HepG2 (cell line): ENCODE data around the gene DOHH. TPM values are rescaled to one million over a fixed set of nuclear protein-coding genes. Genes with fewer than 3 reads are reported as not detected.

Experiments used
- ATAC-seq: fragments of 200-7000 bp; cut with Tn5 transposase; 3 replicates; pipeline ENCODE4 v1.9.1; 2020; ENCODE audit warnings: mild to moderate bottlenecking, moderate library complexity
- BruUV-seq: library from RNA; stranded (reverse); fragments of 400-500 nt; replicated peaks from 2 replicates; lab custom pipeline; 2021; lab: Mats Ljungman, UMichigan
- CTCF ChIA-PET: fragments of 300-600 bp; formaldehyde crosslinking; extraction: SDS; loops from one replicate; lab custom pipeline; 2021; ENCODE audit warnings: low total read pairs, inconsistent platforms, low intra/inter-chr PET ratio; lab: Yijun Ruan, JAX
- POLR2A ChIA-PET: fragments of 350-600 bp; sonication (Branson Sonifier 250); formaldehyde crosslinking; loops from one replicate; lab custom pipeline; 2020; ENCODE audit warnings: antibody characterized with exemption, inconsistent platforms; lab: Yijun Ruan, JAX
- DNase-seq: peaks from one replicate; pipeline ENCODE4 v3.0.0-alpha.2; 2015; ENCODE audit warnings: low spot score
- FAIRE-seq: peaks from 3 replicates; lab custom pipeline; 2011; peaks lifted over from hg19 to GRCh38; lab: Jason Lieb, UNC
- H2AFZ ChIP-seq: one replicate; pipeline ENCODE4 v1.6.1; 2011; ENCODE audit warnings: low read length, inconsistent platforms
- H3K27ac ChIP-seq: fragments of 300-600 bp; 3 replicates; pipeline ENCODE4 v1.8.0; 2011; ENCODE audit warnings: mixed run types, mild to moderate bottlenecking, mixed read lengths, low read length, inconsistent platforms; ENCODE audit not compliant: insufficient read depth; ENCODE audit errors: extremely low read length
- H3K27me3 ChIP-seq, 2 experiments: fragments of 200-600 bp in 1 of 2; 2 replicates in 1 of 2; 3 replicates in 1 of 2; pipeline versions ENCODE4 v1.6.0 to v1.8.0; 2011; ENCODE audit warnings: low read length in 2 of 2, mild to moderate bottlenecking in 2 of 2, moderate library complexity in 2 of 2, inconsistent platforms in 1 of 2; ENCODE audit not compliant: insufficient read depth in 2 of 2, control insufficient read depth in 1 of 2
- H3K36me3 ChIP-seq, 2 experiments: fragments of 200-600 bp in 1 of 2; replicated peaks in 1 of 2; 2 replicates in 1 of 2; 3 replicates in 1 of 2; pipeline versions ENCODE4 v1.5.1 to v1.8.0; 2011; ENCODE audit warnings: low read length in 2 of 2, inconsistent platforms in 1 of 2; ENCODE audit not compliant: insufficient read depth in 2 of 2, control insufficient read depth in 1 of 2
- H3K4me1 ChIP-seq: 2 replicates; pipeline ENCODE4 v1.5.1; 2012; ENCODE audit warnings: low read length, inconsistent platforms; ENCODE audit not compliant: insufficient read depth
- H3K4me2 ChIP-seq: 2 replicates; pipeline ENCODE4 v1.6.0; 2011; ENCODE audit warnings: low read depth, low read length, inconsistent platforms
- H3K4me3 ChIP-seq, 3 experiments: fragments of 200-600 bp in 1 of 3; sonication (generic), shearing (Covaris generic) in 1 of 3; replicated peaks in 1 of 3; 2 replicates each; pipeline ENCODE4 v1.5.1; 2011 to 2016; ENCODE audit warnings: low read length in 3 of 3, inconsistent platforms in 2 of 3, low read depth in 2 of 3, mild to moderate bottlenecking in 2 of 3, control low read depth in 1 of 3, mixed read lengths in 1 of 3; ENCODE audit not compliant: insufficient read depth in 1 of 3
- H3K79me2 ChIP-seq: one replicate; pipeline ENCODE4 v1.6.1; 2011; ENCODE audit warnings: low read length, inconsistent platforms; ENCODE audit not compliant: insufficient read depth
- H3K9ac ChIP-seq: 2 replicates; pipeline ENCODE4 v1.6.0; 2011; ENCODE audit warnings: mild to moderate bottlenecking, low read depth, low read length, inconsistent platforms; ENCODE audit not compliant: insufficient read depth
- H3K9me3 ChIP-seq: 2 replicates; pipeline ENCODE4 v1.5.1; 2012; ENCODE audit warnings: mild to moderate bottlenecking, low read length
- H4K20me1 ChIP-seq: 2 replicates; pipeline ENCODE4 v1.6.0; 2011; ENCODE audit warnings: inconsistent platforms, mild to moderate bottlenecking, low read length, moderate library complexity; ENCODE audit not compliant: insufficient read depth
- ARNTL ChIP-seq: sonication (generic); formaldehyde crosslinking; IDR thresholded peaks from 2 replicates; pipeline ENCODE4 v1.4.0; 2020; ENCODE audit warnings: mild to moderate bottlenecking, missing genetic modification reagents
- ATF7-NPFF ChIP-seq: sonication (generic); formaldehyde crosslinking; IDR thresholded peaks from 2 replicates; pipeline ENCODE4 v1.8.1; 2023; ENCODE audit warnings: mild to moderate bottlenecking, low read depth, missing genetic modification reagents, moderate library complexity
- EEA1 ChIP-seq: sonication (generic); formaldehyde crosslinking; IDR thresholded peaks from 2 replicates; pipeline ENCODE4 v1.5.1; 2020; ENCODE audit warnings: mild to moderate bottlenecking, missing genetic modification reagents, borderline replicate concordance
- FOXP1 ChIP-seq, 2 experiments: fragments of 450-650 bp in 1 of 2; IDR thresholded peaks; 2 replicates each; pipeline ENCODE4 v1.6.1; 2017 to 2018; ENCODE audit warnings: antibody characterized with exemption in 1 of 2
- HNRNPL ChIP-seq: fragments of 200-400 bp; formaldehyde crosslinking; IDR thresholded peaks from 2 replicates; pipeline ENCODE4 v1.6.1; 2017; ENCODE audit warnings: mild to moderate bottlenecking, low read depth, low read length
- NFKBIZ ChIP-seq: IDR thresholded peaks from 2 replicates; pipeline ENCODE4 v1.6.1; 2018; ENCODE audit warnings: missing genetic modification reagents, missing compliant biosample characterization
- POLR2AphosphoS2 ChIP-seq: IDR thresholded peaks from 2 replicates; pipeline ENCODE4 v1.6.1; 2011; ENCODE audit warnings: low read depth, low read length, improper control_type of control experiment
- REL ChIP-seq: sonication (generic); formaldehyde crosslinking; conservative IDR thresholded peaks from 2 replicates; pipeline ENCODE4 v1.8.0; 2022; ENCODE audit warnings: mild to moderate bottlenecking, missing genetic modification reagents, moderate library complexity
- SP140L ChIP-seq: sonication (generic); formaldehyde crosslinking; IDR thresholded peaks from 2 replicates; pipeline ENCODE4 v1.4.0; 2020; ENCODE audit warnings: missing genetic modification reagents, borderline replicate concordance
- TEAD3 ChIP-seq: optimal IDR thresholded peaks from 2 replicates; pipeline ENCODE3; 2016; ENCODE audit warnings: borderline replicate concordance
- ZFP36 ChIP-seq: fragments of 150-350 bp; IDR thresholded peaks from 2 replicates; pipeline ENCODE4 v1.6.1; 2018; ENCODE audit warnings: borderline replicate concordance, low read length, low read depth; ENCODE audit not compliant: partially characterized antibody
- ZNF296 ChIP-seq: sonication (generic); formaldehyde crosslinking; conservative IDR thresholded peaks from 2 replicates; pipeline ENCODE4 v1.5.0; 2020; ENCODE audit warnings: mild to moderate bottlenecking, missing genetic modification reagents
- ZNF33B ChIP-seq: sonication (generic); formaldehyde crosslinking; IDR thresholded peaks from 2 replicates; pipeline ENCODE4 v1.5.1; 2020; ENCODE audit warnings: mild to moderate bottlenecking, missing genetic modification reagents
- ZNF598 ChIP-seq: sonication (generic); formaldehyde crosslinking; IDR thresholded peaks from 2 replicates; pipeline ENCODE4 v1.5.1; 2020; ENCODE audit warnings: mild to moderate bottlenecking, missing genetic modification reagents, borderline replicate concordance
- ZNF75D ChIP-seq: sonication (generic); formaldehyde crosslinking; IDR thresholded peaks from 2 replicates; pipeline ENCODE4 v1.8.1; 2023; ENCODE audit warnings: missing genetic modification reagents, mild to moderate bottlenecking, borderline replicate concordance
- ZNF788 ChIP-seq: sonication (generic); formaldehyde crosslinking; IDR thresholded peaks from 2 replicates; pipeline ENCODE4 v1.5.0; 2020; ENCODE audit warnings: mild to moderate bottlenecking, missing genetic modification reagents, borderline replicate concordance
- ZSCAN22 ChIP-seq: sonication (generic); formaldehyde crosslinking; IDR thresholded peaks from 2 replicates; pipeline ENCODE4 v1.4.0; 2020; ENCODE audit warnings: mild to moderate bottlenecking, missing genetic modification reagents
- WGBS: methylation state at CpG from one replicate; pipeline ENCODE4 v1.1.6; 2017; ENCODE audit warnings: low lambda C conversion rate; 5-methylcytosine and 5-hydroxymethylcytosine counted together
- in situ Hi-C: cut with HindIII; loops from 2 replicates; pipeline ENCODE4 v1.10.0; 2017; ENCODE audit warnings: low pct_unique_long_range_greater_than_20kb; ENCODE audit not compliant: extremely low pct_ligation_motif_present
- intact Hi-C: fragments of 100-400 bp; cut with micrococcal nuclease; formaldehyde crosslinking; loops from one replicate; pipeline ENCODE4 v1.10.0; 2022; ENCODE audit not compliant: unreplicated experiment
- polyA plus RNA-seq, 8 experiments: library from polyadenylated mRNA; depleted of rRNA in 3 of 8; stranded (reverse) in 7 of 8; unstranded in 1 of 8; fragments of >200 nt; fragmentation: Illumina TruSeq in 4 of 8; extraction: Trizol in 4 of 8; gene quantifications; 2 replicates each; pipeline versions ENCODE4 v1.2.1 to v1.2.3, GENCODE V29; 2011 to 2016; ENCODE audit warnings: low read depth in 4 of 8, missing spikeins in 1 of 8, mixed read lengths in 1 of 8; ENCODE audit not compliant: insufficient read depth in 1 of 8
- total RNA-seq, 5 experiments: library from RNA; depleted of rRNA; stranded (reverse); fragments of >200 nt; fragmentation: Illumina TruSeq; extraction: Trizol; gene quantifications; 2 replicates each; pipeline ENCODE4 v1.2.3, GENCODE V29; 2016; ENCODE audit warnings: low read depth in 1 of 5
- TF ChIP-seq, protein P1 (sequence below): sonication (generic); formaldehyde crosslinking; IDR thresholded peaks from 2 replicates; pipeline ENCODE4 v1.4.0; 2020; ENCODE audit warnings: missing genetic modification reagents
- TF ChIP-seq, protein P2 (sequence below): IDR thresholded peaks from 2 replicates; pipeline ENCODE4 v1.6.1; 2016; ENCODE audit warnings: missing compliant biosample characterization, missing genetic modification reagents, borderline replicate concordance
- TF ChIP-seq, protein P3 (sequence below): IDR thresholded peaks from 2 replicates; pipeline ENCODE4 v1.6.1; 2016; ENCODE audit warnings: missing biosample characterization, missing genetic modification reagents, low read depth

Gene DOHH
- total and polyA plus RNA-seq, 2 of the 13 experiments (the other 11 are each of a cell fraction or from before 2014, with no cell fraction given) = 3.5 to 13.7 TPM

- TF ChIP-seq, protein P1, sequence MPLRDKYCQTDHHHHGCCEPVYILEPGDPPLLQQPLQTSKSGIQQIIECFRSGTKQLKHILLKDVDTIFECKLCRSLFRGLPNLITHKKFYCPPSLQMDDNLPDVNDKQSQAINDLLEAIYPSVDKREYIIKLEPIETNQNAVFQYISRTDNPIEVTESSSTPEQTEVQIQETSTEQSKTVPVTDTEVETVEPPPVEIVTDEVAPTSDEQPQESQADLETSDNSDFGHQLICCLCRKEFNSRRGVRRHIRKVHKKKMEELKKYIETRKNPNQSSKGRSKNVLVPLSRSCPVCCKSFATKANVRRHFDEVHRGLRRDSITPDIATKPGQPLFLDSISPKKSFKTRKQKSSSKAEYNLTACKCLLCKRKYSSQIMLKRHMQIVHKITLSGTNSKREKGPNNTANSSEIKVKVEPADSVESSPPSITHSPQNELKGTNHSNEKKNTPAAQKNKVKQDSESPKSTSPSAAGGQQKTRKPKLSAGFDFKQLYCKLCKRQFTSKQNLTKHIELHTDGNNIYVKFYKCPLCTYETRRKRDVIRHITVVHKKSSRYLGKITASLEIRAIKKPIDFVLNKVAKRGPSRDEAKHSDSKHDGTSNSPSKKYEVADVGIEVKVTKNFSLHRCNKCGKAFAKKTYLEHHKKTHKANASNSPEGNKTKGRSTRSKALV (CRISPR knock-in tag) = no peak
- TF ChIP-seq FOXP1 (IDR thresholded peaks at IDR 0.05) = no peak
- TF ChIP-seq FOXP1 (CRISPR knock-in tag; IDR thresholded peaks at IDR 0.05) = no peak
- peak; percentile 68; the same call in 1 of the 2 replicates for TF ChIP-seq NFKBIZ
- TF ChIP-seq ZNF75D = peak; percentile 63; the same call in 1 of the 2 replicates
- peak; percentile 93 for TF ChIP-seq REL (CRISPR knock-in tag)
- TF ChIP-seq ARNTL (CRISPR knock-in tag) = peak; percentile 88
- peak; percentile 77; the same call in 1 of the 2 replicates for TF ChIP-seq EEA1 (CRISPR knock-in tag)
- TF ChIP-seq SP140L = no peak
- TF ChIP-seq ZNF33B (CRISPR knock-in tag) = peak; percentile 80; the same call in 1 of the 2 replicates
- no peak for TF ChIP-seq ZFP36
Observed at GRCh38 chr19:3500429-3501101, at the start of gene DOHH (continued).

DNA sequence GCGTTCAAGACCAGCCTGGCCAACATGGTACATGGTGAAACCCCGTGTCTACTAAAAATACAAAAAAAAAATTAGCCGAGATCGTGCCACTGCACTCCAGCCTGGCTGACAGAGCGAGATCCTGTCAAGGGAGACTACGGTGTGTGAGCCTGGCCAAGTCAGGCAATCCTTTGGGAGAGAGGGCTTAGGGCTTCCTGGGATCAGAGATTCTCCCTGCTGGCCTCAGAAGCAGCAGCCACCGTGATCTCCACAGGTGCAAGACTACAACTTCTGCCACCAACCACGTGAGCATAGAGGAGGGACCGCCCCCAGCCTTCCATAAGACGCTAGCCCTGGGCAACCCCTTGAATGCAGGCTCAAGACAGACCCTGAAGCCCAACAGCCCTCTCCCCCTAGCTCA is 49.3 kb upstream of the DOHH start:
- Histone ChIP-seq H3K27ac (no peak overlapping the region), H3K9ac (no peak overlapping the region), H3K79me2 (no peaks in the 10 kb centered on the region), H4K20me1 (no peaks in the 10 kb centered on the region), H3K4me3 (no peak overlapping the region), H3K9me3 (no peaks in the 10 kb centered on the region), H2AFZ (no peak overlapping the region), H3K27me3 (no peaks in the 10 kb centered on the region), H3K4me1 (peaks cover 25% of the 10 kb centered on the region), H3K36me3 (peaks cover 0 to 10% of the 10 kb centered on the region in 2 experiments; a peak in 3 of 5 replicates), H3K4me2 (no peak overlapping the region)
- WGBS = 98% methylated on average over 7 of the region's 10 CpGs
- ChIA-PET POLR2A (no interaction called here), CTCF (no interaction called here)
- ATAC-seq (no peak), FAIRE-seq (no peak), DNase-seq (no peak)
- in situ Hi-C loops = no loop called here
- intact Hi-C loops = no loop called here
- no TSS peak for BruUV-seq
- TF ChIP-seq, protein P2, sequence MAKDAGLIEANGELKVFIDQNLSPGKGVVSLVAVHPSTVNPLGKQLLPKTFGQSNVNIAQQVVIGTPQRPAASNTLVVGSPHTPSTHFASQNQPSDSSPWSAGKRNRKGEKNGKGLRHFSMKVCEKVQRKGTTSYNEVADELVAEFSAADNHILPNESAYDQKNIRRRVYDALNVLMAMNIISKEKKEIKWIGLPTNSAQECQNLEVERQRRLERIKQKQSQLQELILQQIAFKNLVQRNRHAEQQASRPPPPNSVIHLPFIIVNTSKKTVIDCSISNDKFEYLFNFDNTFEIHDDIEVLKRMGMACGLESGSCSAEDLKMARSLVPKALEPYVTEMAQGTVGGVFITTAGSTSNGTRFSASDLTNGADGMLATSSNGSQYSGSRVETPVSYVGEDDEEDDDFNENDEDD (CRISPR knock-in tag) = no peak
- TF ChIP-seq HNRNPL = no peak
- no peak for TF ChIP-seq ATF7-NPFF (CRISPR knock-in tag)
- no peak for TF ChIP-seq ZNF788 (CRISPR knock-in tag)
- no peak for TF ChIP-seq TEAD3 (CRISPR knock-in tag)
- no peak for TF ChIP-seq ZNF598
- TF ChIP-seq, protein P3, sequence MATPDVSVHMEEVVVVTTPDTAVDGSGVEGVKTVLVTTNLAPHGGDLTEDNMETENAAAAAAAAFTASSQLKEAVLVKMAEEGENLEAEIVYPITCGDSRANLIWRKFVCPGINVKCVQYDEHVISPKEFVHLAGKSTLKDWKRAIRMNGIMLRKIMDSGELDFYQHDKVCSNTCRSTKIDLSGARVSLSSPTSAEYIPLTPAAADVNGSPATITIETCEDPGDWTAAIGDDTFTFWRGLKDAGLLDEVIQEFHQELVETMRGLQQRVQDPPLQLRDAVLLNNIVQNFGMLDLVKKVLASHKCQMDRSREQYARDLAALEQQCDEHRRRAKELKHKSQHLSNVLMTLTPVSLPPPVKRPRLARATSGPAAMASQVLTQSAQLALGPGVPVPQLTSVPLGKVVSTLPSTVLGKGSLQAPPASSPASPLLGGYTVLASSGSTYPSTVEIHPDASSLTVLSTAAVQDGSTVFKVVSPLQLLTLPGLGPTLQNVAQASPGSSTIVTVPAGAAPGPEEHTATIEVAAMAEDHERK = no peak
- TF ChIP-seq ZNF296 (CRISPR knock-in tag) = no peak
- no peak for TF ChIP-seq POLR2AphosphoS2
- no peak for TF ChIP-seq ZSCAN22 (CRISPR knock-in tag)
